Measurements from ENCODE around the gene PFDN4.

GRCh38 chr20:54209216-54209813 is 1.4 kb downstream of the PFDN4 start:
- TF ChIP-seq POLR2A (IDR thresholded peaks at IDR 0.05; ENCODE audit: extremely low read depth, insufficient read length) (no peak), MYC (IDR thresholded peaks at IDR 0.05; ENCODE audit: low read depth, low read length) (no peak), CTCF (IDR thresholded peaks at IDR 0.05; ENCODE audit: low read depth, low read length) (no peak)

Measured in NB4 (cell line).